NT2/D1 (cell line): ENCODE measurements around the gene RABGAP1.

Experiments used
- SUZ12 ChIP-seq: IDR thresholded peaks from 2 replicates; pipeline ENCODE4 v1.6.1; 2011; ENCODE audit not compliant: insufficient read length, insufficient read depth; ENCODE audit errors: extremely low read depth
- YY1 ChIP-seq: IDR thresholded peaks from 2 replicates; pipeline ENCODE4 v1.6.1; 2011; ENCODE audit not compliant: insufficient read length, insufficient read depth

DNA sequence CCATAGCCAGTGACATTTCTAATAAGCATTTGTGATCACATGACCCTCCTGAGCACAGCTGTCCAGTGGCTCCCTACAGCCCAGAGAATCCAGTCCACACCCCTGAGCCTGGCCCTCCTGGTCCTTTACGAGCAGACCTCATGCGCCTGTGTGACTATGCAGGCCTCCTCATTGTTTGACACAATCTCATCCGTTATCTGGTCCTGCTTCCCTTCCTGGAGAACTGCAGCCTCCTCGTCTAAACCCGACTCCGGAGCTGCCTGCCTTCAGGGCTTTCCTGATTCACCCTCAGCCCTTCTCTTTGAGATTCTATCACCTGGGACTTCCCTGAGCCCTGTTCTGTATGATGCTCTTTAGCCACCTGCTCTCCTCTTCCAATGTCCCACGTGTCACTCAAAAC is 172.4 kb downstream of the RABGAP1 start:
- no peak for TF ChIP-seq YY1
- no peak for TF ChIP-seq SUZ12
